ENCODE results near the gene PSMC6. TPM values are rescaled to one million over a fixed set of nuclear protein-coding genes. Genes with fewer than 3 reads are reported as not detected.
A peak's percentile ranks its signal among the peaks of the same experiment; 100 is the strongest.

Gene PSMC6
- total and polyA plus RNA-seq, 2 of the 13 experiments (the other 11 are each of a cell fraction or from before 2014, with no cell fraction given) = 90.0 to 210 TPM

- peak overlapping the region; percentile 80 for H3K27ac ChIP-seq (ENCODE audit: extremely low read length, insufficient read depth, low read length)
- H3K4me3 ChIP-seq (replicated peaks in 1 of 3; ENCODE audit: insufficient read depth in 1 of 3, low read depth in 2 of 3, low read length in 3 of 3) = peak overlapping the region; percentile 75 to 90 (median 86)
- 70% methylated on average over 7 of the region's 7 CpGs for WGBS (ENCODE audit: low lambda C conversion rate)
- no peaks in the 10 kb centered on the region for H3K9me3 ChIP-seq (ENCODE audit: low read length)
- peak overlapping the region; percentile 60 for H3K4me2 ChIP-seq (ENCODE audit: low read depth, low read length)
- no peak overlapping the region for H2AFZ ChIP-seq (ENCODE audit: low read length)
- no peaks in the 10 kb centered on the region; a peak in 1 of 5 replicates for H3K27me3 ChIP-seq (ENCODE audit: control insufficient read depth in 1 of 2, insufficient read depth in 2 of 2, low read length in 2 of 2)
- ATAC-seq (no peak), DNase-seq (ENCODE audit: low spot score) (no peak), FAIRE-seq (no peak)
- H3K4me1 ChIP-seq (ENCODE audit: insufficient read depth, low read length) = peaks cover 75% of the 10 kb centered on the region
- peaks cover 39% of the 10 kb centered on the region for H4K20me1 ChIP-seq (ENCODE audit: insufficient read depth, low read length)
- POLR2A ChIA-PET = no interaction called here
- H3K79me2 ChIP-seq (ENCODE audit: insufficient read depth, low read length) = peaks cover 66% of the 10 kb centered on the region
- CTCF ChIA-PET (ENCODE audit: low intra/inter-chr PET ratio, low total read pairs) = no interaction called here
- BruUV-seq (replicated peaks) = no TSS peak
- in situ Hi-C loops (cut with HindIII; ENCODE audit: extremely low pct_ligation_motif_present, low pct_unique_long_range_greater_than_20kb) (no loop called here), intact Hi-C loops (cut with micrococcal nuclease; ENCODE audit: unreplicated experiment) (no loop called here)
- no peaks in the 10 kb centered on the region for H3K36me3 ChIP-seq (replicated peaks in 1 of 2; ENCODE audit: control insufficient read depth in 1 of 2, insufficient read depth in 2 of 2, low read length in 2 of 2)
- peak overlapping the region; percentile 82; the same call in 1 of the 2 replicates for H3K9ac ChIP-seq (ENCODE audit: insufficient read depth, low read depth, low read length)
- TF ChIP-seq ZNF460 (CRISPR knock-in tag; IDR thresholded peaks at IDR 0.05; ENCODE audit: borderline replicate concordance) (peak; percentile 57; the same call in 1 of the 2 replicates), KDM4B (CRISPR knock-in tag; IDR thresholded peaks at IDR 0.05) (no peak), ZNF770 (CRISPR knock-in tag; IDR thresholded peaks at IDR 0.05) (peak; percentile 77)
Observed at GRCh38 chr14:52693532-52693931, 13.5 kb upstream of the PSMC6 start.

- Histone ChIP-seq H3K36me3 (replicated peaks in 1 of 2; ENCODE audit: control insufficient read depth in 1 of 2, insufficient read depth in 2 of 2, low read length in 2 of 2) (no peaks in the 10 kb centered on the region), H3K9me3 (ENCODE audit: low read length) (no peaks in the 10 kb centered on the region), H2AFZ (ENCODE audit: low read length) (no peak overlapping the region), H3K27me3 (ENCODE audit: control insufficient read depth in 1 of 2, insufficient read depth in 2 of 2, low read length in 2 of 2) (no peaks in the 10 kb centered on the region; a peak in 1 of 5 replicates), H3K4me2 (ENCODE audit: low read depth, low read length) (peak overlapping the region; percentile 60), H3K4me1 (ENCODE audit: insufficient read depth, low read length) (peaks cover 77% of the 10 kb centered on the region), H4K20me1 (ENCODE audit: insufficient read depth, low read length) (peaks cover 29% of the 10 kb centered on the region), H3K4me3 (replicated peaks in 1 of 3; ENCODE audit: insufficient read depth in 1 of 3, low read depth in 2 of 3, low read length in 3 of 3) (peak overlapping the region; percentile 75 to 90 (median 86)), H3K9ac (ENCODE audit: insufficient read depth, low read depth, low read length) (peak overlapping the region; percentile 82), H3K27ac (ENCODE audit: extremely low read length, insufficient read depth, low read length) (peak overlapping the region; percentile 80), H3K79me2 (ENCODE audit: insufficient read depth, low read length) (peaks cover 52% of the 10 kb centered on the region)
- BruUV-seq (replicated peaks) = no TSS peak
- intact Hi-C loops (cut with micrococcal nuclease; ENCODE audit: unreplicated experiment) = no loop called here
- ATAC-seq (peak; percentile 68), DNase-seq (ENCODE audit: low spot score) (peak; percentile 25), FAIRE-seq (no peak)
- ChIA-PET CTCF (ENCODE audit: low intra/inter-chr PET ratio, low total read pairs) (no interaction called here), POLR2A (interaction anchor here (0.9 to 2.9 kb wide), 8 partner anchors 8 to 142 kb away, joined by 3 to 8 read pairs (median 6); partner anchors contain the start of genes GNPNAT1, GPR137C, PSMC6 and STYX)
- 0% methylated on average over 21 of the region's 46 CpGs for WGBS (ENCODE audit: low lambda C conversion rate)
- in situ Hi-C loops (cut with HindIII; ENCODE audit: extremely low pct_ligation_motif_present, low pct_unique_long_range_greater_than_20kb) = no loop called here
- TF ChIP-seq ZNF792 (CRISPR knock-in tag; IDR thresholded peaks at IDR 0.05) (0 out of 2 replicates have a peak, but pooled peaks have one; percentile 27), KDM6A (CRISPR knock-in tag; IDR thresholded peaks at IDR 0.05; ENCODE audit: low read depth) (no peak), ZSCAN29 (CRISPR knock-in tag; conservative IDR thresholded peaks at IDR 0.05) (no peak), ATF7 (IDR thresholded peaks at IDR 0.05) (no peak), ATF7 (CRISPR knock-in tag; IDR thresholded peaks at IDR 0.05) (no peak), ZNF350 (CRISPR knock-in tag; IDR thresholded peaks at IDR 0.05; ENCODE audit: borderline replicate concordance, low read depth) (0 out of 2 replicates have a peak, but pooled peaks have one; percentile 16), HOXA3 (CRISPR knock-in tag; IDR thresholded peaks at IDR 0.05) (no peak; the same call in 1 of the 2 replicates), ZNF337 (CRISPR knock-in tag; IDR thresholded peaks at IDR 0.05; ENCODE audit: borderline replicate concordance, low read depth) (no peak), MTA1 (CRISPR knock-in tag; IDR thresholded peaks at IDR 0.05; ENCODE audit: borderline replicate concordance) (no peak)
- TF ChIP-seq, protein P1, sequence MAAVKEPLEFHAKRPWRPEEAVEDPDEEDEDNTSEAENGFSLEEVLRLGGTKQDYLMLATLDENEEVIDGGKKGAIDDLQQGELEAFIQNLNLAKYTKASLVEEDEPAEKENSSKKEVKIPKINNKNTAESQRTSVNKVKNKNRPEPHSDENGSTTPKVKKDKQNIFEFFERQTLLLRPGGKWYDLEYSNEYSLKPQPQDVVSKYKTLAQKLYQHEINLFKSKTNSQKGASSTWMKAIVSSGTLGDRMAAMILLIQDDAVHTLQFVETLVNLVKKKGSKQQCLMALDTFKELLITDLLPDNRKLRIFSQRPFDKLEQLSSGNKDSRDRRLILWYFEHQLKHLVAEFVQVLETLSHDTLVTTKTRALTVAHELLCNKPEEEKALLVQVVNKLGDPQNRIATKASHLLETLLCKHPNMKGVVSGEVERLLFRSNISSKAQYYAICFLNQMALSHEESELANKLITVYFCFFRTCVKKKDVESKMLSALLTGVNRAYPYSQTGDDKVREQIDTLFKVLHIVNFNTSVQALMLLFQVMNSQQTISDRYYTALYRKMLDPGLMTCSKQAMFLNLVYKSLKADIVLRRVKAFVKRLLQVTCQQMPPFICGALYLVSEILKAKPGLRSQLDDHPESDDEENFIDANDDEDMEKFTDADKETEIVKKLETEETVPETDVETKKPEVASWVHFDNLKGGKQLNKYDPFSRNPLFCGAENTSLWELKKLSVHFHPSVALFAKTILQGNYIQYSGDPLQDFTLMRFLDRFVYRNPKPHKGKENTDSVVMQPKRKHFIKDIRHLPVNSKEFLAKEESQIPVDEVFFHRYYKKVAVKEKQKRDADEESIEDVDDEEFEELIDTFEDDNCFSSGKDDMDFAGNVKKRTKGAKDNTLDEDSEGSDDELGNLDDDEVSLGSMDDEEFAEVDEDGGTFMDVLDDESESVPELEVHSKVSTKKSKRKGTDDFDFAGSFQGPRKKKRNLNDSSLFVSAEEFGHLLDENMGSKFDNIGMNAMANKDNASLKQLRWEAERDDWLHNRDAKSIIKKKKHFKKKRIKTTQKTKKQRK (IDR thresholded peaks at IDR 0.05; ENCODE audit: low read length) = no peak
Observed at GRCh38 chr14:52694761-52695480, 12.1 kb upstream of the PSMC6 start.

Measured in HepG2 (cell line).